Measurements from ENCODE around the gene RAB36. TPM values are rescaled to one million over a fixed set of nuclear protein-coding genes. Genes with fewer than 3 reads are reported as not detected.

Gene RAB36
- total RNA-seq, 1 donor from 2014 or later, result 0.08 TPM

DNA sequence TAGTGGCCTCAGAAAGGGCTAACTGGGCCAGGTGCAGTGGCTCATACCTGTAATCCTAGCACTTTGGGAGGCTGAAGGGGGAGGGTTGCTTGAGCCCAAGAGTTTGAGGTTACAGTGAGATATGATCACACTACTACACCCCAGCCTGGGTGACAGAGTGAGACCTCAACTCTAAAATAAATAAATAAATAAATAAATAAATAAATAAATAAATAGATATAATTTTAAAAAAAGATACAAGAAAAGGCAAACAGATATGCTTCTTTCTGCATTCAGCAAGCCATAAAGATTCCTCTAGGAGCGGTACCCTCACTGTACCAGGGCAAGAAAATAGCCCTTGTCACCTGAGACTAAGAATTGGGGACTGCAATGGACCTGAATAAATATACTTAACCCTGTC is 2.2 kb upstream of the RAB36 start:
- intact Hi-C loops (cut with micrococcal nuclease), result loop anchor here (5.0 kb wide), 2 partner anchors 71 to 276 kb away; partner anchors contain the start of gene GNAZ
- no peak for DNase-seq (ENCODE audit: low spot score)
- Mint-ChIP-seq H3K4me3 (peak overlapping the region; percentile 48), H3K36me3 (ENCODE audit: low read depth) (no peaks in the 10 kb centered on the region), H3K27me3 (ENCODE audit: insufficient read depth) (peaks cover 6% of the 10 kb centered on the region), H3K4me1 (ENCODE audit: low read depth) (peaks cover 33% of the 10 kb centered on the region), H3K9me3 (no peaks in the 10 kb centered on the region), H3K27ac (peak overlapping the region; percentile 79)

DNA sequence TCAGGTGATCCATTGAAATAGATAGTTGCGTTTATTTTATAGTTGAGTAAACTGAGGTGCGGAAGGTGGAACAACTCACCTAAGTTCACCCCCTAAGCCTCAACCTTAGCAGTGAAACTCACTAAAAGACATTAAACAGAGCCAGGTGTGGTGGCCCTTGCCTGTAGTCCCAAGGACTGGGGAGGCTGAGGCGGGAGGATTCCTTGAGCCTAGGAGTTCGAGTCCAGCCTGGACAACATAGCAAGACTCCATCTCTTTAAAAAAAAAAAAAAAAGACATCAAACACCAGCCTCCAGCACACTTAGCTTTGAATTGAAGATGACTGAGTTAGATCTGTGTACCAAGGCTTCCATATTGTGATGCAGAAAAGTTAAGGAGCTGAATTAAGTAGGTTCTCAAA is 845 bp upstream of the RAB36 start:
- Mint-ChIP-seq H3K4me1 (ENCODE audit: low read depth) (peaks cover 23% of the 10 kb centered on the region), H3K4me3 (no peak overlapping the region), H3K27me3 (ENCODE audit: insufficient read depth) (peaks cover 6% of the 10 kb centered on the region), H3K27ac (no peak overlapping the region), H3K9me3 (no peaks in the 10 kb centered on the region), H3K36me3 (ENCODE audit: low read depth) (no peaks in the 10 kb centered on the region)
- DNase-seq (ENCODE audit: low spot score), result no peak
- intact Hi-C loops (cut with micrococcal nuclease), result loop anchor here (5.0 kb wide), 2 partner anchors 72 to 277 kb away; partner anchors contain the start of gene GNAZ

DNA sequence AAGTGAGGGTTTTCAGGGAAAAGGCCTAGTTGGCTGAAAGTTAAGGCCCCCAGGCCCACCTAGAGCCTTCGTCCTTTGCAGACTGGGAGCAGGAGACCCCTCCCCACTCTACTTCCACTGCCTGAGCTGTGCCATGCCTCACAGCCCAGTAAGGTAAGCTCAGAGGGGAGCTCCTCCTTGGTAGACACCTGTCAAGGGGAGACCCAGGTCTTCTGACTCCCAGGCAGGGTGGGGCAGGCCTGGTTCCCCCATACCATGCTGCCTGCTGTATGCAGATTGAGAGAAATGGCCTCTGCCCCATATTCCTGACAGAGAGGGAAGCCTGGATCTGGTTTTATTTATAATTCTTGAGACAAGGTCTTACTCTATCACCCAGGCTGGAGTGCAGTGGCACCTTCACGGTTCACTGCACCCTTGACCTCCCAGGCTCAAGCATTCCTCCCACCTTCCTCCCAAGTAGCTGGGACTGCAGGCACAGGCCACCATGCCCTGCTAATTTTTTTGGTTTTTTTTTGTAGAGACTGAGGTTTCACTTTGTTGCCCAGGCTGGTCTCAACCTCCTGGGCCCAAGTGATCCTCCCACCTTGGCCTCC is 697 bp downstream of the RAB36 start:
- Mint-ChIP-seq H3K9me3 (no peaks in the 10 kb centered on the region), H3K27me3 (ENCODE audit: insufficient read depth) (peaks cover 6% of the 10 kb centered on the region), H3K36me3 (ENCODE audit: low read depth) (no peaks in the 10 kb centered on the region), H3K4me3 (peak overlapping the region; percentile 72), H3K27ac (no peak overlapping the region), H3K4me1 (ENCODE audit: low read depth) (peaks cover 23% of the 10 kb centered on the region)
- no peak for DNase-seq (ENCODE audit: low spot score)
- intact Hi-C loops (cut with micrococcal nuclease), result no loop called here

DNA sequence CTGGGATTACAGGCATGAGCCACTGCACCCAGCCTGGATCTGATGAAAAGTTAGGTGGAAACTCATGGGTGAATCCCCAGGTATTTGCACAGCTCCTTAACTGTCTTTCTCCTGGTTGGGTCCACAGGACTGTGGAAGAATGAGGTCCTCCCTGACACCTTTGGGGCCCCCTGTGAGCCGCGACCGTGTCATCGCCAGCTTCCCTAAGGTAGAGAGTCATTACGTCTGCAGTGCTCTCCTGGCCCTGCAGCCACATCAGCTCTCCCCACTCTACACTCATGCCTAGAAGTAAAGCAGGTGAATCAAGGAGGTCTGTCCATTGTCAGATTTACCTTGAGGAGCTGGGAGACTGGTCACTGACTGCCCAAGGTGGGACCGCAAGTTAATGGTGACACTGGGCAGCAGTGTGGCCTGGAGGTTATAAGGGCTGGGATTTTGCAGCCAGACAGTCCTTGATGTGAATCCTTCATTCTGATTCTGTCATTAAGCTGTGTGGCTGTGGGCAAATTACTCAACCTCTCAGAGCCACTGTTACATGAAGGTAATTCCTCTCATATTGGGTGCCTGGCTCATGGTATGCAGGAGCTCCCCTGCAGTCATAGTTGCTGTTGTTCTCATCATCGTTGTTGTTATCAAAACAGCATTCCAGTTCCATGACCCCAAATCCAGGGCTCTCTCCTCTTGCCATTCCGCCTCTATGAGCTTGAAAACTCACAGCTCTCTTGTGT is 1.4 kb downstream of the RAB36 start:
- Mint-ChIP-seq H3K9me3 (no peaks in the 10 kb centered on the region), H3K4me1 (ENCODE audit: low read depth) (peaks cover 19% of the 10 kb centered on the region), H3K36me3 (ENCODE audit: low read depth) (no peaks in the 10 kb centered on the region), H3K27me3 (ENCODE audit: insufficient read depth) (peaks cover 6% of the 10 kb centered on the region), H3K4me3 (no peak overlapping the region), H3K27ac (no peak overlapping the region)
- no peak for DNase-seq (ENCODE audit: low spot score)
- intact Hi-C loops (cut with micrococcal nuclease), result no loop called here

DNA sequence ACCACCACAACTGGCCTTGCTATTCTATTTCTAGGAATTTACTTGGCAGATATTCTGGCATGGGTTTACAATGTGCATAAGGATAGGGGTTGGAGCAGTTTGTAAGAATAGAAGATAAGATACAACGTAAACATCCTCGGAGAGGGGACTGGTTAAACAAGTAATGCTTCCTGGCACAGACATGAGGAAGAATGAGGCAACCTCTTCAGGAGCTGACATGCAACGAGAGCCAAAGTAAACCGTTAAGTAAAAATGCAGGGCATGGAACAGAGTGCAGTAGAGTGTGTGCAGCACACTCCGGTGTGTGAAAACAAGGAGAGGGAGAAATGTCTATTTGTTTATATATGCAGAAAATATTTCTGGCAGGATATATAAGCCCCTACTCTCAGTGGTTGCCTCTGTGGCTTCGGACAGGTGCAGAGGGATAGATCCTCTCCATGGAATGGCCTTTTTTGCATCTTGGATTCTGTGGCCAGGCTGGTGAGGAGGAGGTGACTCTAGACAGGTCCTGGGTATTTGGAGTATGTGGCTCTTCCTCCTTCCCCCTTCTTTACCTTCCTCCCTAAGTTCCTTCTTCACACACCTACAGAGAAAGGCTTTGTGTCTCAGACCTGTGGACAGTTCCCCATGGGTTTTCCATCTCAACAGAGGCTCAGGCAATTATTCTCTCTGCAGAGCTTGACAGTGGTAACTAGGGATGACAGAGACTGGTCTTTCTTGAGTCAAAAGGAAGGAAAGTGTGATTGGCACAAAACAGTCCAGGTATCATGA is 2.5 kb downstream of the RAB36 start:
- Mint-ChIP-seq H3K36me3 (ENCODE audit: low read depth) (no peaks in the 10 kb centered on the region), H3K27ac (no peak overlapping the region), H3K27me3 (ENCODE audit: insufficient read depth) (peaks cover 6% of the 10 kb centered on the region), H3K9me3 (no peaks in the 10 kb centered on the region), H3K4me1 (ENCODE audit: low read depth) (peaks cover 9% of the 10 kb centered on the region), H3K4me3 (no peak overlapping the region)
- intact Hi-C loops (cut with micrococcal nuclease), result no loop called here
- DNase-seq (ENCODE audit: low spot score), result no peak

DNA sequence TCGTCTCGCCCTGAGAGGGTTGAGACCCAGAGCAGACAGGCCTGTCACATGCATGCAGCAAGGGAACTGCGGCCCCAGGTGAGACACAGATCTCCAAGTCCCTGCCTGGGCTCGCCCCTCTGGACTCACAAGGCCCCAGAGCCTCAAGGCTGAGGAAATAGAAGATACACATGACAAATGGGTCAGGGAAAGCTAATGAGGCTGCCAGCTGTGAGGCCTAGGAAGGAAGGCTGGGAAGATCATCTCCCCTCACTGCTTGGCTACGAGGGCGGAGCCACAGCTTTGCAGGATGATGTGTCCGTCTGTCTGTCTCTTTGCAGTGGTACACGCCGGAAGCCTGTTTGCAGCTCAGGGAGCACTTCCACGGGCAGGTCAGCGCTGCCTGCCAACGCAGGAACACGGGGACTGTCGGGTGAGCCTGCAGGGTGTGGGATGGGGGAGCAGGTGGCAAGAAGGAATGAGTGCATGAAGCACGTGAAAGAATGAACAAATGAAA is 4.5 kb downstream of the RAB36 start:
- no peak for DNase-seq (ENCODE audit: low spot score)
- intact Hi-C loops (cut with micrococcal nuclease), result no loop called here
- no peak overlapping the region for H3K4me3 Mint-ChIP-seq

DNA sequence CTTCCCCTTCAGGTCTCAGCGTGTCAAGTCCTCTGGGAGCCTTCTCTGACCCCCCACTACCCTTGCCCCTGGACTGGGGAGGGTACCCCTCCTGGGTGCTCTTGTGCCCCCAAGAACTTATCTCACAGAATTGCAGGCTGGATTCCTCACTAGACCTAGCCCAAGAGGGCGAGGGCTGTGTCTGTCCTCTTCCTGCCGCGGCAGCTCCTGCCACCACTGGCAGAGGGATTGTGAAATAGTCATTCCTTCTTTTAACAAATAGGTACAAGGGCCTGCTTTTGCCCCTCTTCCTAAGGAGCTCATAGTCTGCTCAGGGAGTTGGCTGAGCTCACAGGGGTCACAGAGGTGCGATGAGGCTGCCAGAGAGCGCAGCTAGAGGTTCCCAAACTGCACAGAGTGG is 5.5 kb downstream of the RAB36 start:
- Mint-ChIP-seq H3K9me3 (no peaks in the 10 kb centered on the region), H3K4me3 (no peak overlapping the region), H3K36me3 (ENCODE audit: low read depth) (no peaks in the 10 kb centered on the region), H3K27me3 (ENCODE audit: insufficient read depth) (peaks cover 6% of the 10 kb centered on the region), H3K4me1 (ENCODE audit: low read depth) (peaks cover 7% of the 10 kb centered on the region), H3K27ac (no peak overlapping the region)
- no peak for DNase-seq (ENCODE audit: low spot score)
- intact Hi-C loops (cut with micrococcal nuclease), result no loop called here

More for the DNA sequence above, 4.5 kb downstream of the RAB36 start:
- Mint-ChIP-seq H3K36me3 (ENCODE audit: low read depth) (no peaks in the 10 kb centered on the region), H3K27ac (no peak overlapping the region), H3K27me3 (ENCODE audit: insufficient read depth) (peaks cover 6% of the 10 kb centered on the region), H3K4me1 (ENCODE audit: low read depth) (peaks cover 7% of the 10 kb centered on the region), H3K9me3 (no peaks in the 10 kb centered on the region)

DNA sequence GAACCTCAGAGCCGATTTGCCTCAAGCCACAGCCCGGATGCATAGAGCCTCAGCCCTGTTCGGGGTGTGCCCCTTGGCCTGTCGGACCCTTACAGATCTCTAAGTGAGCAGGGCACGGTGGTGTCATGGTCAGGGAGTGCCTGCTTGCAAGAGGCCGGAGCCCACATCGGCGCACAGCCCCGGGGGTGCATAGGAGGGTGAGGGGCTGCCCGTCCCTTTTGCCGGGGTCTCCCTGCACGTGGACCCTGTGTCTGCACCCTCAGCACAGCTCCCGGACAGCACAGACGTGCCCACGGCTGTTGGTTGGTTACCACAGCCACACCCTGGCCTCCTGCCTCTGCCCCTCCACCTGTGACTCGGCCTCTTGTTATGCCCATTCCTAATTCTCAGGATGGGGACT is 6.5 kb downstream of the RAB36 start:
- Mint-ChIP-seq H3K4me1 (ENCODE audit: low read depth) (peaks cover 7% of the 10 kb centered on the region), H3K9me3 (no peaks in the 10 kb centered on the region), H3K36me3 (ENCODE audit: low read depth) (no peaks in the 10 kb centered on the region), H3K27ac (no peak overlapping the region), H3K27me3 (ENCODE audit: insufficient read depth) (peaks cover 3% of the 10 kb centered on the region), H3K4me3 (no peak overlapping the region)
- no peak for DNase-seq (ENCODE audit: low spot score)
- intact Hi-C loops (cut with micrococcal nuclease), result no loop called here

DNA sequence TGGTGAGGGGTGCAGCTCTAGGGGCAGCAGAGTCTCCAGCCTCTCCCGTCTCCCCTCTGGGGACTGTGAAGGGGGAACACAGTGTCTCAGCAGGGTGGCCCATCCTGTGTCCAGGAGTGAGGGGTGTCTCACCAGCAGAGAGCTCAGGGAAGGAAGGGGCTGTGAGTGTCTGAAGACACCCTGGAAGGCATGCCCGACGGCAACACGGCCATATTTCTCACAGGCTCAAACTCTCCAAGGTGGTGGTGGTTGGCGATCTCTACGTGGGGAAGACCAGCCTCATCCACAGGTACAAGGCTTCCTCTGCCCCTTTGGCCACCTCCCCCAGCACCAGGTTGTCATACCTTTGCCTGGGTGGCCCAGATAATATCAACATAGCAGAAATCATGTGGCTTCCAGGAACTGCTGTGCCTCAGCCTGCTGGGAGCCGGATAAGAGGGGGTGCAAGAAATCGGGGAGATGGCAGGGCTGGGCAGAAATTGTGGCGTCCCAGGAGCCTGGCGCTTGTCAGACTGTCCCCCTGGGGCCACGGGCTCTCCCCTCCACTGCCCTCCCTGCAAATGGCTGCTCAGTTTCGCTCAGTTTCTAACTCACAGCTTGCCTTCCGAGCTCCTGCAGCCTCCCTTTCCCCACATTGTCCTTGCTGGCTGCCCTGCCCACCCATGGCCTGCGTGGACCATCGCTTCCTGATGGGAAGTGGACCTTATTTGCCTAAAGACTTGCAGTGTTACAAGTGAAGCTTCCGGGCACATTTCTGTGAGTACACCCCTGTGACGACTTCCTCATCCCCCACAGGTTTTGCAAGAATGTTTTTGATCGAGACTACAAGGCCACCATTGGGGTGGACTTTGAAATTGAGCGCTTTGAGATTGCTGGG is 7.2 kb downstream of the RAB36 start:
- no peaks in the 10 kb centered on the region for H3K9me3 Mint-ChIP-seq
- no peaks in the 10 kb centered on the region for H3K36me3 Mint-ChIP-seq (ENCODE audit: low read depth)
- intact Hi-C loops (cut with micrococcal nuclease), result no loop called here
- H3K4me1 Mint-ChIP-seq (ENCODE audit: low read depth), result peaks cover 7% of the 10 kb centered on the region
- peaks cover 3% of the 10 kb centered on the region for H3K27me3 Mint-ChIP-seq (ENCODE audit: insufficient read depth)
- no peak for DNase-seq (ENCODE audit: low spot score)
- H3K4me3 Mint-ChIP-seq, result no peak overlapping the region
- H3K27ac Mint-ChIP-seq, result no peak overlapping the region

DNA sequence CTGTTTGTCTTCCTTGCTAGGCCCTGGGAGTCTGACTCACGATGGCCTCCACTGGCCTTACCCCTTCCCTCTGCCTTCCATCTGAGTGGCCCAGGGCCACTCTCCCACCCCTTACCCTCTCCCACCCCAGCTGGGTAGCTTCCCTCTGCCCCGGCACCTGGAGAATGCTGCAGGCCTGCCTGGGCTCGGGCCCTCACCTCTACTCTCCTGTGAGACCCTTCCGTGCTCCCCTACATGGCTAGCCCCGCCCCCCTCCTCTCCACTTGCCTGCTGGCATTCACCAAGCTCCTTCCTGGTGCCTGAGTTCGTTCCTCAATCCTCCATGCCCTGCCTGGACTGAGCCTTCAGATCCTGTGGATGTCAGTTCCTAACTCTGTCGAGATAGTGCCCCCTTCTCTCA is 8.7 kb downstream of the RAB36 start:
- no peaks in the 10 kb centered on the region for H3K9me3 Mint-ChIP-seq
- no peak overlapping the region for H3K27ac Mint-ChIP-seq
- DNase-seq (ENCODE audit: low spot score), result no peak
- intact Hi-C loops (cut with micrococcal nuclease), result no loop called here
- no peaks in the 10 kb centered on the region for H3K36me3 Mint-ChIP-seq (ENCODE audit: low read depth)
- H3K4me1 Mint-ChIP-seq (ENCODE audit: low read depth), result peaks cover 7% of the 10 kb centered on the region
- H3K27me3 Mint-ChIP-seq (ENCODE audit: insufficient read depth), result no peaks in the 10 kb centered on the region
- H3K4me3 Mint-ChIP-seq, result no peak overlapping the region

DNA sequence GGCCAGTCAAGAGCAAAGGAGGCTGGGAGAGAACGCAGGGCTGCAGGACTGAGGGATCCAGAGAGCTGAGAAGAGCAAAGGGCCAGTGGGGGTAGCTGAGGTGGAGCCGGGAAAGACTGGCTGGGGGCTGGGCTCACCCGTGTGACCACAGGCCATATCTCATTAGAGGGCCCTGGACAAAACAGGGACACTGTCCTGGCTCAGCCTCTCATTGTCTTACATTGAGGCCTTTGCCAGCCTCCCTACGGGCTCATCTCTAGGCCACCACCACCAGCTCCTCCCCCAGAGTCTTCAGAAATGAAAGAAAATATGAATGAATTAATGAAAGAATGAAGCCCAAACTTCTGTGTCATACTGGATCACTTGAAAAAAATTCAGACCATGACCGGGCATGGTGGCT is 9.2 kb downstream of the RAB36 start:
- no peaks in the 10 kb centered on the region for H3K36me3 Mint-ChIP-seq (ENCODE audit: low read depth)
- no peaks in the 10 kb centered on the region for H3K27me3 Mint-ChIP-seq (ENCODE audit: insufficient read depth)
- DNase-seq (ENCODE audit: low spot score), result no peak
- H3K4me1 Mint-ChIP-seq (ENCODE audit: low read depth), result peaks cover 7% of the 10 kb centered on the region
- intact Hi-C loops (cut with micrococcal nuclease), result no loop called here
- no peak overlapping the region for H3K4me3 Mint-ChIP-seq
- H3K9me3 Mint-ChIP-seq, result no peaks in the 10 kb centered on the region
- H3K27ac Mint-ChIP-seq, result no peak overlapping the region

DNA sequence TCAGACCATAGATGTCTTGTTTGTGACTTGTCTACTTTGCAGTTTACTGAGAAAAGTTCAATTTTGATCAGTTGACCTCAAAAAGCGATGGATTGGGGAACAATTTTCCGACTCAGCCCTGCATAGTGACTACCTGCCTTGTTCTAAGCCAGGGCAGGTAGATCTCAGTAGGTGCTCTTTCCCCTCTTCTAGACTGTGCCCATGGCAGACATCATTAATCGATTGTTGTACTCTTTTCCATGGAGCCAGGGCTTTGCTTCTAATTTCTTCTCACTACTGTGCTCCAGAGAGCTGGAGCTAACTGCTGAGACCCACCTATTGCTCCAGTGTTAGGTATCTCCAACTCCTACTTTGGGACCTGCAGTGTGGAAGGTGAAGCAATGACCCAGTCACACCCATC is 9.9 kb downstream of the RAB36 start:
- intact Hi-C loops (cut with micrococcal nuclease), result no loop called here
- Mint-ChIP-seq H3K36me3 (ENCODE audit: low read depth) (no peaks in the 10 kb centered on the region), H3K27ac (no peak overlapping the region), H3K27me3 (ENCODE audit: insufficient read depth) (no peaks in the 10 kb centered on the region), H3K4me1 (ENCODE audit: low read depth) (peaks cover 7% of the 10 kb centered on the region), H3K4me3 (no peak overlapping the region), H3K9me3 (no peaks in the 10 kb centered on the region)
- no peak for DNase-seq (ENCODE audit: low spot score)

All from activated T-helper 1 cell treated with anti-CD3 and anti-CD28 coated beads, Interleukin-12 subunit alpha, Interleukin-12 subunit beta, Interleukin-2, Interleukin-4 antibody, amounts not matched to agents 30 ng/mL and 10 ng/mL and 1 ng/mL, durations not matched to agents 14 hours and 24 hours and 36 hours (primary cell).